GM18526 (cell line): ENCODE measurements around the gene CNOT8.

ENCODE experiments used
- POLR2A ChIP-seq: IDR thresholded peaks from 3 replicates; pipeline ENCODE4 v1.6.1; 2011; ENCODE audit not compliant: insufficient read length; ENCODE audit errors: extremely low read depth

CNOT8 gene

GRCh38 chr5:154851351-154851750 lies 7.1 kb upstream of the CNOT8 start:
- no peak for TF ChIP-seq POLR2A

GRCh38 chr5:154857530-154858296 lies 714 bp upstream of the CNOT8 start:
- TF ChIP-seq POLR2A: no peak

- TF ChIP-seq POLR2A: no peak
Observed at GRCh38 chr5:154858972-154859871, 795 bp downstream of the CNOT8 start.

GRCh38 chr5:154860123-154860522 lies 1.7 kb downstream of the CNOT8 start:
- no peak for TF ChIP-seq POLR2A

GRCh38 chr5:154860765-154861164 lies 2.3 kb downstream of the CNOT8 start:
- no peak for TF ChIP-seq POLR2A

- no peak for TF ChIP-seq POLR2A
Observed at GRCh38 chr5:154861946-154862345, 3.5 kb downstream of the CNOT8 start.

GRCh38 chr5:154862766-154863165 lies 4.3 kb downstream of the CNOT8 start:
- no peak for TF ChIP-seq POLR2A

GRCh38 chr5:154863291-154864080 lies 5.1 kb downstream of the CNOT8 start:
- TF ChIP-seq POLR2A: no peak

- TF ChIP-seq POLR2A: no peak
Observed at GRCh38 chr5:154865466-154866184, 7.2 kb downstream of the CNOT8 start.

GRCh38 chr5:154866841-154867240 lies 8.4 kb downstream of the CNOT8 start:
- TF ChIP-seq POLR2A: no peak

- TF ChIP-seq POLR2A: no peak
Observed at GRCh38 chr5:154868702-154869101, 10.3 kb downstream of the CNOT8 start.

- TF ChIP-seq POLR2A: no peak
Observed at GRCh38 chr5:154871734-154872133, 13.3 kb downstream of the CNOT8 start.

- TF ChIP-seq POLR2A: no peak
Observed at GRCh38 chr5:154873791-154874331, 15.4 kb downstream of the CNOT8 start.

- TF ChIP-seq POLR2A: no peak
Observed at GRCh38 chr5:154878642-154879335, 20.4 kb downstream of the CNOT8 start.
